DND-41 (cell line): Measurements from ENCODE around the gene CENPX.

ENCODE experiments used
- EZH2 ChIP-seq: IDR thresholded peaks from 3 replicates; pipeline ENCODE4 v1.6.1; 2012; ENCODE audit warnings: borderline replicate concordance, low read depth, mild to moderate bottlenecking, moderate library complexity, low read length, inconsistent platforms; ENCODE audit not compliant: severe bottlenecking
- TF ChIP-seq, protein P1 (sequence below): IDR thresholded peaks from 2 replicates; pipeline ENCODE4 v1.5.1; 2012; ENCODE audit warnings: borderline replicate concordance, low read length, moderate library complexity, mild to moderate bottlenecking; ENCODE audit not compliant: poor library complexity, severe bottlenecking; ENCODE audit errors: extremely low read depth

DNA sequence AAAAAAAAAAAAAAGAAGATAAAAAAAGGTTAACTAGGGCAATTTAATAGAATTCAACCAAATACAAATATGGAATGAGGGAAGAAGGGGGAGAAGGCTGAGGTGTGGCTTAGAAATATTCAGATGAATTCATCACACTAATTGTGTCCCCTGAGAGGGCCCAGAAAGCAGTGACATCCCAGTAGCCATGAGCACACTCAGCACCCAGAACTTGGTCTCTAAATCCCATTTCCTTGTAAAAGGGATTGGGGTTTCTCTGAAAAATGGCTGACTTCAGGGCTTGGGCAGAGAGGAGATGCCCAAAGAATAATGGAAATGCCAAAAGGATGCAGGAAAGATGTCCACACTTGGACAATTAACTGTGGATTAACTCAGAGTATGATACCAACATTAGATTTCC is 49.2 kb downstream of the CENPX start:
- TF ChIP-seq, protein P1, sequence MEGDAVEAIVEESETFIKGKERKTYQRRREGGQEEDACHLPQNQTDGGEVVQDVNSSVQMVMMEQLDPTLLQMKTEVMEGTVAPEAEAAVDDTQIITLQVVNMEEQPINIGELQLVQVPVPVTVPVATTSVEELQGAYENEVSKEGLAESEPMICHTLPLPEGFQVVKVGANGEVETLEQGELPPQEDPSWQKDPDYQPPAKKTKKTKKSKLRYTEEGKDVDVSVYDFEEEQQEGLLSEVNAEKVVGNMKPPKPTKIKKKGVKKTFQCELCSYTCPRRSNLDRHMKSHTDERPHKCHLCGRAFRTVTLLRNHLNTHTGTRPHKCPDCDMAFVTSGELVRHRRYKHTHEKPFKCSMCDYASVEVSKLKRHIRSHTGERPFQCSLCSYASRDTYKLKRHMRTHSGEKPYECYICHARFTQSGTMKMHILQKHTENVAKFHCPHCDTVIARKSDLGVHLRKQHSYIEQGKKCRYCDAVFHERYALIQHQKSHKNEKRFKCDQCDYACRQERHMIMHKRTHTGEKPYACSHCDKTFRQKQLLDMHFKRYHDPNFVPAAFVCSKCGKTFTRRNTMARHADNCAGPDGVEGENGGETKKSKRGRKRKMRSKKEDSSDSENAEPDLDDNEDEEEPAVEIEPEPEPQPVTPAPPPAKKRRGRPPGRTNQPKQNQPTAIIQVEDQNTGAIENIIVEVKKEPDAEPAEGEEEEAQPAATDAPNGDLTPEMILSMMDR = no peak
- TF ChIP-seq EZH2 = no peak
